ENCODE results near the gene LRRC27.
"Not testable (repeated sequence)": the region's sequence is repeated elsewhere in the genome, so short reads cannot be mapped to it uniquely, and the experiment has no call there.

Gene LRRC27

DNA sequence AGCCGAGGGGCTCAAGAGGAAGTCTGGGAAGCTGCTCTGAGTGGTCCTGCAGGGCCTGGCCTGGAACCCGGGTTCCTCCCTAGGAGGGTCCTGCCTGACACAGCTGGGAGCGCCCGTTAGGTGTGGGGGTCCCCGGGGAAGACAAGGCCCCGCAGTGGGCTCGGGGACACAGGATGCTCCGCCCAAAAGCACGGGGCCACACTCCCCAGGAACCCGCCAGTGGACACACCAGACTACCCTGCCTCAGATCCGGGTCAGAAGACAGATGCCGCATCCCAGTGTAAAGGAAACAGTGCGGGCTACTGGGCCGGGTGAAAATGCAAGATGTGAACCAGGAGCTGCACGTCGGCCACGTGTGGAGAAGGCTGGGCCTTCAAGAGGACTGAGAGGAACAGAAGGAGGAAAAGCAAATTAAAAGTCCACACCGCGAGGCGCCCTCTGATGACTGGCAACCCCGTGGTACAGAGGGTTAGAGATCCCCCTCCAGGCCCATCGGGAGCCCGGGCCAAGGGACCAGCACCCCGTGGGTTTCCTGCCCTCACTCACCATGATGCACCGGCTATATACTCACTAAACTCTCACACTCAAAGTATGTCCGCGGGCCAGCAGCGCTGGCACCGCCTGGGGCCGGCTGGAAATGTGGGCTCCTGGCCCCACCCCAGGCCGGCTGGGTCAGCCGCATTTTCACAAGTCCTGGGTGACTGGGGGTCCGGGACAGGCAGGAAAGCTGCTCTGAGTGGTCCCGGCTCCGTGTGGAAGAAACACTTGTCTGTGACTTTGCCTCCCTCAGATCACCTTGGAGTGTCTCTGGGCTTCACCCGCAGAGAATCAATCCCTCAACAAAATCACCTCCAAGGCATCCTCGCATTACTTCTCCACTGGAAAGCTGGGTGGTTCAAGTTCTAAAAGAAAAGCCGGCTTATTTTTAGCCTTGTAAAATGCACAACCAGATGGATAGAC is 30.3 kb upstream of the LRRC27 start:
- peak in 1 of 5 donors; percentile 5 for DNase-seq

DNA sequence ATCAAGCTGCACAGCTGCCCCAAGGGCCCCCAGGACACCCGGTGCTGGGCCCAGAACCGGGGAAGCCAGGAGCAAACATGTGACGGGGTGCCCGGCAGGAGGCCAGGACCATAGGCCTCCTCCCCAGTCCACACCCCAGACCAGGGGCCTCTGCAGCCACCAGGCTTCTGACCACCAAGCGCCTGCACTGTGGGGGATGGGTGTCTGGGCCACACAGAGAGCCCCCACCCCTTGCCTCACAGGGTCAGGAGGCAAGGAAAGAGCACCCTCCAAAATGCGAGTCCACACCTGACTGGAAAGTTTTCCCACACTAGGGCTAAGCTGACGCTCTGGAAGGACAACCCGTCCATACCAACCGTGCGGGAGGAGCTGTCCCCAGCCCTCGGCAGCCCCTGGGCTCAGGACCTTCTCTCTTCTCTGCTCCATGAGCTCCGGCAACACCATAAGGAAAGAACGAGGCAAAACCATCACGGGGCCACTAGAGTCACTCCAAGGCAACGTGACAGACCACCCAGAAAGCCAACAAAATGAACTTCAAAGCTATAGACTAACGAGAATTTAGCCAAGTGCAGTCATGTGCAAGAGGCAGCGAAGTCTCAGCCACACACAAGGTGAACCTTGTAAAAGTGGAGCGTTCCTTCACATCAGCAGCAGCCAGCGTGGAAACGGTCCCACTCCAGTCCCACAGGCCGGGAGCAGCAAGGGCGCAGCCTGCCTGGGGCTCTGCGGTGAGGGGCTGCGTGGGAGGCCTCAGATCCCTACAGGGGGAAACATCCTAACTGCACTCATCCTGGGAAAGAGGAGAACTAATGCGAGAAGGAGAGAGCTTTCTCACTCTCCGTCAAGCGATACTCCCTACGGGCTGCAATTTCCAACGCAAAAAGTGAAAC is 29.3 kb upstream of the LRRC27 start:
- DNase-seq, result no peak

DNA sequence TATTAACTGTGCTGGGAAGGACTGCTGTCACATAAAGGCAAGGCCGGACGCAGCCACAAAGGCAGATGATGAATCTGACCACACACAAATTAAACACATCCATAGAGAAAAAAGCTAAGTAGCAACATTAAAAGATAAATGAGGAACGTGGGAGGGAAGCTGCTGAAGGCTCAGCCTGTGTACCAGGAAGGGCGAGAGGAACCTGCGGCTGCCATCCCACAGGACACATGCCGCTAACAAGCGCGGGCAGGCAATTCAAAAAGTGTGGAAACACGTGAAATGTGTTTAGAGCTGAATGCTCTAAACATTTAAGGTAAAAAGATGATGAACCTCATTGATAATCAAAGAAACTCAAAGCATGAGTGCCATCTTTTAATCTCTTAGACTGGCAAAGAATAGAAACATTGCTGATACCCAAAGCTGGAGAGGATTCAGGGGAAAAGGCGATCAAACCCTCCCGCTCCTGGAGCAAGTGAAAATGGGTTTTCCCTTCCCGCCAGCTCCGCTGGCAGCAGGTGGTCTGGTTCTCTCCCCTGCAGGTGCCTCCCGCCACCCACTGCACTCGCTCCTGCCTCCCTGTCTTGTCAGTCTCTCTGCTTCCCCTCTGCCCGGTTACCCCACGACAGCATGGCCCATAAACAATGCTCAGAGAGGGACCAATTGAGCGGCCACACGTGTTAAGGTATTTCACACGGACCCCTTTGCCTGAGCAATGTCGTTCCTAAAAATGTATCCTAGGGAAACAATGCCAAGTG is 28.5 kb upstream of the LRRC27 start:
- no peak for DNase-seq

DNA sequence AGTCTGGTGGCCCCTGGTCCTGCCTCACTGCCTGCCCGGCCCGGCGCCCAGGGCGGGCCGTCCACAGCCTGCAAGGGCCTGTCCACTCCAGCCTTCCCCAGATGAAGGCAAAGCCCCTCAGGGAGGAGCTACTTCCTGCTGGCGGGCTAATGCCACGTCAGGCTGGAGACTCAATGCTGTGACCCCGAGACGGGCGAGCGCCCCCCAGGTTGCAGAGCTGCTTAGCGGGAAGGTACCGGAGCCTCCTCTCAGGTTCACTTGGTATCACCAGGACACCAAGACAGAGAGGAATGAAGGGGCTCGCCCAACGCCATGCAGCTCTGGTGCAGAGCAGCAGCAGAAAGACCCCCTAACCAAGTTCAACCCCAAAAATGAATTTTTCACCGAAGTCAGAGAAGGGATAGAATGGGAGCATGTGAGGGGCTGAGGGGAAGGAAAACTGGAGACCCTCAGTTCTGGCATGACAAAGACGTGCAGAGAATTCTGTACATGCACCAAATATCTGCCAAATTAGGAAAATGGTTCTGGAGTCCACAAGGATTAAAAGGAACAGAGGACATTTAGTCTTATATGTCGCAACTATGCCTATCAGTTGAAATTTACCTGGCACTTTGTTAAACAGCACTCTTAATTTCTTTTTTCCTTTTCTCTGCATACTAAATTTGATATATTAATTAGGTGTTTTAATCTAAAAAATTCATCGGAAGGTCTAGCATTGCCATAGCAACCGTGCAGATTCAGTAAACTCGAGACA is 27.1 kb upstream of the LRRC27 start:
- no peak for DNase-seq

DNA sequence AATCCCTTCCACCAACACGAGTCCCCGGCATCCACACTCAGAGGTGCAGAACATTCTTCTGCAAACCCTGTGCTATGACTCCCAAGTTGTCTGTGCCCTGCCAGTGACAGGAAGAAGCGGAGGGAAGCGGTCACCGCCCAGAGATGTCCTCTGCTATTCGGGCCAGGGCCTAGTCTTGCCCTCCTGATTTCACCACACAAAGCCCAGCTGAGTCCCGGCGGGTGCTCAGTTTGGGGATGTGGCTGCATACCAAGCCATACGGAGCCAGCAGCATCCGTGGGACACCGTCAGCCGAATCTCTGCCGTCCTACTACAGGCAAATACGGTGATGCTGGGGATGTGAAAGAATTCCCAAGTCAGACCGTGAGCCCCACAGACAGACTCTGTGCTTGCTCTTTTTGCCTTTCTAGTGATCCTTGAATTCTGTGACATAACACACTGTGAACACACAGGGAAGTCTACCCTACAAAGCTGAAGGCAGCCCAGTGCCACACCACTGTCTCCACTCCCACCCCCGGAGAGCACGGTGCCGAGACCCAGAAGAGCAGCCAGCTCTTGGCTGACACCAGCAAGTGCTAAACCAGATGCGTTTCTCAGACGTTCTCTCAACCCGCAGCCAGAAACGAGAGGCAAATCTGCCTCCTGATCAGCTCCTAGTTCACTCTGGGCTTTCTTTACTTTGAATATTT is 26.2 kb upstream of the LRRC27 start:
- no peak for DNase-seq

DNA sequence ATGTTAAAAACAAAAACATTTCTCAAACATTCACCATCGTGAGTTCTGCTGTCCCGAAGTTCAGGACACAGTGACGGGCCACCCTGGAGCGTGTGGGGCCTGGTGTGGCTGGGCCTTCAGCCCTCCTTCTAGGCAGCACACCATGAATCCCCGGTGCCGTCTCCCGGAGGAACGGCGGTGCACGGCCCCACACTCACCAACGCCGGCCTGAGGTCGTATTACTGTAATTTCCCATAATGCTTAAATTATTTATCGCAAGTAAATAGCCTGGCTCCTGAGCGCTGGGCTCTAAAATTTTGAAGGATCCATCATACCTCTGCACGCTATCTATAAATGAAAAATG is 25.7 kb upstream of the LRRC27 start:
- DNase-seq, result no peak

DNA sequence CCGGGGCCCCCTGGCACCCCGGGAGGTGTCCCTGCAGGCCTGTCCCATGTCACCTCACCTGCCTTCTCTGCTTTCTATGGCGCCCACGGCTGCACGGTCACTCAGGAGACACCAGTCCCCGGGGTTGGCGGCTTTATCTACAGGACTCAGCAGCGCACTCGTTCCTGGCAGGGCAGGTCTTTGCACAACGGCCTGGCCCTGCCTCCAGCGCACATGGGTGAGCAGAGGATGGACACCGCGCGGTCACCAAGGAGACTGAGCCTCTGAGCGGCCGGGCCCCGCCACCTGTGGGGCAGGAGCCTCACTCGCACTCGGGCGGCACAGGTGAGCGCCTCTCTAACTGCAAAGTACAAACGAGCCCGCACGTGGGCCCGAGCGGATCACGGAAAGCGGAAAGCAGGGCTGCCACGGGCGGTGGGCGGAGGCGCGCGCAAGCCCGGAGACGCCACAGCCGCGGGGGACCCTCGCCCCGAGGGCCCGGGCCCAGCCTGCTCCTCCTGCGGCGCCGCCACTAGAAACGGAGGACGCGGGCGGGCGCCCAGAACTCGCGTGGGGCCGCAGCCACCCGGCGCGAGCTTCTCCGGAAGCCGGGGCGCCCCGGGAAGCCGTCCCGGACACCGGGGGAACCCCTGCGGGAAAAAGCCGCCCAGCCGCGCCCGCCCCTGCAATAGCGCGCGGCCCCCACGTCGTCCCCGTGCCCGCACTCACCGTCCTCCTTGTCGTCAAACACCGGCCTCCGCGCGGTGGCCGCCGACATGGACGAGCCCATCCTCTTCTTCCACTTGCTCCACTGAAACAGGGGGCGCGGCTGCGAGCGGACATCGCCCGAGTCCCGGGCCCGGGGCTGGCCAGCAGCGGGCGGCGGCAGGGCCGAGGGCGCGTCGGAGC is 24.9 kb upstream of the LRRC27 start:
- peak in 4 of 5 donors; percentile 13 to 34 (median 28) for DNase-seq

DNA sequence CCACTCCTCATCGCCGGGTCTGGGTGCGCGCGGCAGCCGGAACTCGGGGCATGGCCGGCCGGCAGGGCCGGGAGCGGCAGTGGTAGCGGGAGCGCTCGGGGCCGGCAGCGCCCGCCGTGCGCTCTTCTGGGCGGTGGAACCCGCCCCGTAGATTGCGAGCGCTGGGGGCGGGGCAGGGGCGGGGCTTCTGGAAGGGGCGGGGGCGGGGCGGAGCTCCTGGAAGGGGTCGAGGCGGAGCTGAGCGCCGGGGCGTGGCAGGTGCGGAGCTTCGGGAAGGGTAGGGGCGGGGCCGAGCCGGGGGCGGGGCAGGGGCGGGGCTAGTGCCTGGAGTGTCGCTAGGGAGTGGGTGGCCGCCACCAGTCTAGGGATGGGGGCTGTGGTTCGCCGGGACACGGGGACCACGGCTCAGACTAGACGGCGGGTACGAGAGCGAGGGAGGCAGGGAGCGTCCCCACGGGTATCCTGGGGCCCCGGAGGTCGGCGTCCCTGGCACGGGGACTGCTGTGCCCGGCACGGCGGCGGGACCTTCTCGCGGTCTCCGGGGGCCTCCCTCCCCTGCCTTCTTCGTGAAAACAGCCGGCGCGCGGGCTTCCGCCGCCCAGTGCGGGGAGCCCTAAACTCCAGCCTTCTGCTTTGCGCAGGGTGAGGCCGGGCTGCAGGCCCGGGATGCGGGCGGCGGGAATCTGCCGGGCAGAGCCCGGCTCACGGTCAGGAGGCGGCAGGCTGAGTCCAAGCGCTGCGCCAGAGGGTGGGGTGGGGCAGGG is 24.0 kb upstream of the LRRC27 start, which contains the start of gene STK32C:
STK32C (minus strand) TSS at position 128 of the 764 bp plus-strand sequence; CDS start at position 11, 117 bp downstream.
- peak; percentile 85 to 91 (median 89) for DNase-seq

DNA sequence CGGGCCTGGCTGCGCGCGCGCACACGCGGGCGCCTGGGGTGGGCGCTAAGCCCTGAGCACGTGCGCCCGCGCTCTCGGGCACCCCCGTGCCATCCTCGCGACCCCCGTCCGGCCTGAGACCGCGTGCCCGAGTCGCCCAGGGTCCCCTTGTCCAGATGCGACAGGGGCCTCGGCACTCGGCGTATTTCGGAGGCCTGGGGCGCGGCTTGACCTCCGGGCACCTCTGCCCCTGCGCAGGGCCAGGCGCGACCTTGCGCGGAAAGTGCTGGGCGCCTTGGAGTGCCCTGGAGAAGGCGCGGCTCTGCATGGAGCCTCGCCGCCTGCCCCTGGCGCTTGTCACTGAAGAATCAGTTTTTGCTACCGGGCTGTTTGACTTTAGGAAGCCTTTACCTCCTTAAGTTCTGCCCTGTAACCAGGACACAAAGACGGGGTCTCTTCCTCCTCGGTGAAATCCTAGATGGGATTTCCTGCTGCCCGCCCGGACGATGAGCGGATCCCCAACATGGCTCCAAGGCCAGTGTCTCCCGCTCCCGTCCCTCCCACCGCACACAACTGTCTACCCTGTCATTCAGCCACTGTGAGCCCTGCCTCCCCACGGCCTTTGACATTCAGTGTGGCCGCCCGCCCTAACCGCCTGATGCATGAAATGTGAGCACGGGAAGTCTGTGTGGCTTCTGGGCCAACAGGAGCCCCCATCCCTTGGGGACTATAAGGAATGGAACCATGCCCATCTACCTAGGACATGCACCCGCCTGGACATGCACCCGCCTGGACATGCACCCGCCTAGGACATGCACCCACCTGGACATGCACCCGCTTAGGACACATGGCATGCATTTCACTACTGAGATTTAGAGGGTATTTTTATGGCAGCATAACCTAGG is 23.2 kb upstream of the LRRC27 start:
- no peak for DNase-seq

DNA sequence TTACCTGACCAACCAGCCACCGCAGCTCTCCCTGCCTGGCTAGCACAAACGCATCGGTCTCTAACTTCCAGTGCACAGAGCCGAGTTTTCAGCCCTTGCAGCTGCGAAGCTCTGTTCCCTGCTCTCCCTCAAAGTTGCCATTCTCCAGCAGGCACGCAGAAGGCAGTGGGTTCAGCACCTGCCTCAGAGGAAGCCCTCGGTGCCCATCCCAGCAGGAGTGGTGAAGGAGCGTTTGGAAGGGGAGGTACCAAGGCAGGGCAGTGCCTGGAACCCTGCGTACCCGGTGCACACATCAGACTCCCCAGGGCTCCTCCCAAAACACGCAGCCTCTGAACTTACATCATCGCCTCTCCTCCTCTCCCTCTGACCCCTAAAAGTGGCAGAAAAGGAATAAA is 22.5 kb upstream of the LRRC27 start:
- DNase-seq, result no peak

DNA sequence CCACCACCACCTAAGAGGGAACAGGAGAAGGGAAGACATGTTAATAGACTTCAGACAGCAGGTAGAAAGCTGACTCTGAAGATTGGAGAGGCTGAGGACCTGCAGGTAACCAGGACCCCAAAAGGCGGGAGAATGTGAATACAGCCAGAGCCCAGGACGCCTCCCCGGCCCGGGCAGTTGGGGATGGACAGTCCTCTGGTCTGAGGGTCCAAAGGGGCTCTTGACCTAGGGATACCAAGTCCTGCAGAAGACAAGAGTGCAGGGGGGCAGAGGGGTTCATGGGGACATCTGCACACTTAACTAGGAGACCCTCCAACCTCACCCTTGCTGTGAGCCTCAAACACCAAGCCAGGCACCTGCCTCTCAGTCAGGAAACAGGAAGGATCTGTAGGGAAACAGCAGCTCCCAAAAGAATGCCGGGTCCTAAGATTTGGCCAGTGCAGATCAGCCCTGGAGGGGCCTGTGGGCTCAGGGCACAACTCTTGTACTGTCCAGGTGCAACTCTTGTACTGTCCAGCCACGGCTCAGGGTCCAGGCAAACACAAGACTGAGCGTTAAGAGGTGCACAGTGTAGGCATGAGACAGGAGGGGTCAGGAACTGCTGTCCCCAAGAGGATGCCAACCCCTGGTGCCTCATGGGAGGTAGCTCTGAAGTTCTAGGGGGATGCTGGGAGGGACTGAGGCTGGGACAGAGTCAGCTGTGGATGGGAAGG is 22.0 kb upstream of the LRRC27 start:
- no peak for DNase-seq

DNA sequence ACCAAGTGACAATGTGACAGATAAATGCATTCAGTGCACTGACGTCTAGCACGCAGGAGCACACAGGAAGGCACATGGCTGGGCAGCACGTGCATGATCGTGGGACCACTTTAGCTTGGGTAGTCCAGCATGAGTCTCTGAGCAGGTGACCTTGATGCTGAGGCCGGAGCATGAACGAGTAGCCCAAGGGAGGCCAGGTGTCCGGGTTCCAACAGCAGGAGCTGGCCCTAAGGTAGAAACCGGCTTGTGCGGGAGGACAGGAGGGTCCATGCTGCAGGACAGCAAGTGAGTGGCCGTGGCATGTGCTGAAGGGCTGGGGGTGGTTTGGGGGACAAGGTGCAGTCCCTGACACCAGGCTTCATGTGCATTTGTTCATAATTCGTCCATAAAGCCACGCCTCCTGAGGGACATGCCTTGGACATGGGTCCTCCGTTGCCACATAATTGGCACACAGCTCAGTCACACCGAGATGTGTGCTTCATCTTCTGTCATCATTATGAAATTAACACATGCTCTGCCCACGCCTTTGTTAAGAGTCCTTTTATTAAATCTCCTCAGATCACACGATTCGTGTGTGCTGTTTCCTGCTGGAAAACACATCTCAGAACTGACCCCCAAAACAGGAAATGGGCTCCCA is 21.2 kb upstream of the LRRC27 start:
- DNase-seq, result no peak

DNA sequence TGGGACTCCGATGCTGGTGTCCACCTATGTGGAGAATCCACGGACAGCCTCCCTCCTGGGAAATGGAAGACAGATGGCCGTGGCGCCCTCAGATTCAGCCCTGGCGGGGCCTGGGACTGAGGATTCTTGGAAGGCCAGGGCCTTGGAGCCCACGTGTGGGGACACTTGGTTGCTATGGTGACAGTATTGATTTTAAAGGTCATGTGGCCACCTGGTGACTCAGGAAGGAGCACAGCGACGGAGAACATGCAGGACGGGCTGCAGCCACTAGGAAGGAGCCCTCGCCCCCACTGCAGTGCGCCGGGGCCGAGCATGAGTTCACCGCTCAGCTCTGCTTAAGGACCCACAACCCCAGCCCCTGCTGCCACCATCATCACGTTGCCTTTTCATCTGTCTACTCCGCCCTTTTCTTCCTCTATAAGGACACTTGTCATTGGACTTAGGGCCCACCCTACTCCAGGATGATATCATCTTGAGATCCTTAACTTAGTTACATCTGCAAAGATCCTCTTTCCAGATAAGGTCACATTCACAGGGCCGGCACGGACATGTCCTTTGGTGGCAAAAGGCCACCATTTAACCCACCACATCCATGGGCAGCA is 20.6 kb upstream of the LRRC27 start:
- DNase-seq, result no peak

DNA sequence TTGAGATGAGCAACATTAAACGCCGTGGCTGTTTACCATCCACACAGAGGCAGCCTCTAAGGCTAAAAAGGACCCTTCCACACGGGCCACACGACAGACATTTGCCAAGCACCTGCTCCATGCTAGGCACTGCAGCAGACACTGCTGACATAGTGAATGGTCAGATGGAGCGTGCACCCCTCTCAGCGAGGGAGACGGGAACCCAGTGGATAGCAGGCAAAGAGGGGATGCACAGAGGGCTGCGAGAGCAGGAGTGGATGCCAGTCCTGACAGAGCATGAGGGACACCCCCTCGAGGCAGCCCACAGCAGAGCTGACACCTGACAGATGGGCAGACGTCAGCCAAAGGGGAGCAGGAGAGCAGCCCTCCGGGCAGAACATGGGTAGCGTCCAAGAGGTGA is 18.7 kb upstream of the LRRC27 start:
- DNase-seq, result no peak

DNA sequence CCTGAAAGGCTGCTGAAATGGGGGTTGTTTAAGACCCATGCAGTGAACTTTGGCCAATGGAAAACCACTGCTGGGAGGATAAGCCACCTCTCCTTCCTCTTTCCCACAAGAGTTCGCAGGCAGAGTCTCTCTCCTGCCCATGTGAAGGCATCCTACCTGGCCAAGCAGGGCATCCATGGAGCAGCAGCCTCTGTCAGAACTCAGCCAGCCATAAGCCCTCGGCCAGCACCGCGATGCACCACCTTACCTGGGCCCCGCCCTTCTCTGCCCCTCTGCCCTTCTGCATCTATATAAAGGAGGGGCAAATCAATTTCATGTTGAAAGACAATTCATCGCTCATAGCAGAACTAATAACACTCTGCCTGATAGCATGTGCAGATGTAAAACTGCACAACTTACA is 18.1 kb upstream of the LRRC27 start:
- no peak for DNase-seq

DNA sequence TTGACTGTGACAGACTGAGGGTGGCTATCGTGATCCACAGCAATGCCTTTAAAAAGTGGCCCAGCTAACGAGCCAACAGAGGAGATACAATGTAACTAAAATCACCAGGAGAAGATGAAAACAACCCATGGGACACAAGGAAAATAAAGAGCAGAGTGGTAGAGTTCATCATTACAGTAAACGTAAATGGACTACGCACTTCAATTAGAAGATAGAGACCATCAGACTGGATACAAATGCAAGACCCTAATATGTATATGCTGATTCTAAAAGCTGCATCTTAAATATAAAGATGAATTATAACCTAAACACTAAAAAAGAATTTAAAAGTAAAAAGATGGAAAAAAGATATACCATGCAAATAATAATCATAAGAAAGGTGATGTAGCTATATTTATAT is 17.7 kb upstream of the LRRC27 start:
- no peak for DNase-seq

DNA sequence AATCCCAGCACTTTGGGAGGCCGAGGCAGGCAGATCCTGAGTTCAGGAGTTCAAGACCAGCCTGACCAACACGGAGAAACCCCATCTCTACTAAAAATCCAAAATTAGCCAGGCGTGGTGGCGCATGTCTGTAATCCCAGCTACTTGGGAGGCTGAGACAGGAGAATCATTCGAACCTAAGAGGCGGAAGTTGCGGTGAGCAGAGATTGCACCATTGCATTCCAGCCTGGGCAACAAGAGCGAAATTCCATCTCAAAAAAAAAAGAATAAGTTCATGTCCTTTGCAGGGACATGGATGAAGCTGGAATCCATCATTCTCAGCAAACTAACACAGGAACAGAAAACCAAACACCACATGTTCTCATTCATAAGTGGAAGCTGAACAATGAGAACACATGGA is 17.1 kb upstream of the LRRC27 start:
- not testable (repeated sequence) for DNase-seq

Data from T-helper 1 cell (primary cell).